Transverse colon (tissue), 4 donors: Measurements from ENCODE around the gene TPK1. TPM values are rescaled to one million over a fixed set of nuclear protein-coding genes. Genes with fewer than 3 reads are reported as not detected.

Experiments
- DNase-seq: peaks from one replicate; pipeline ENCODE4 v3.0.0-alpha.2; 2019
- H3K27ac ChIP-seq, 4 donors: fragments of 200-600 bp; sonication (generic); 2 replicates each; pipeline ENCODE4 v1.5.1; 2016 to 2018; ENCODE audit warnings: inconsistent platforms in 4 of 4
- H3K27me3 ChIP-seq: fragments of 200-600 bp; sonication (generic); 2 replicates; pipeline ENCODE4 v1.5.1; 2017; ENCODE audit warnings: inconsistent platforms
- H3K36me3 ChIP-seq, 4 donors: fragments of 200-600 bp; sonication (generic); 2 replicates each; pipeline ENCODE4 v1.5.1; 2017 to 2019; ENCODE audit warnings: inconsistent platforms in 4 of 4
- H3K4me1 ChIP-seq, 4 donors: fragments of 200-600 bp; sonication (generic); 2 replicates each; pipeline ENCODE4 v1.5.1; 2017 to 2020; ENCODE audit warnings: inconsistent platforms in 4 of 4
- H3K4me3 ChIP-seq, 4 donors: fragments of 200-600 bp; sonication (generic); 1 replicate in 1 of 4; 2 replicates in 3 of 4; pipeline versions ENCODE4 v1.5.1 to v1.6.1; 2017 to 2019; ENCODE audit warnings: inconsistent platforms in 4 of 4
- H3K9me3 ChIP-seq, 2 donors: fragments of 200-600 bp; sonication (generic); 2 replicates each; pipeline ENCODE4 v1.5.1; 2017 to 2019; ENCODE audit warnings: inconsistent platforms in 2 of 2
- EP300 ChIP-seq: sonication (generic); formaldehyde crosslinking; IDR thresholded peaks from one replicate; pipeline ENCODE4 v1.6.1; 2017; ENCODE audit warnings: antibody characterized with exemption, low read depth
- POLR2A ChIP-seq: fragments of 450-650 bp; IDR thresholded peaks from one replicate; pipeline ENCODE4 v1.6.1; 2016; ENCODE audit warnings: antibody characterized with exemption, mild to moderate bottlenecking, moderate library complexity
- POLR2AphosphoS5 ChIP-seq, 3 donors: sonication (generic); formaldehyde crosslinking; IDR thresholded peaks; one replicate each; pipeline ENCODE4 v1.6.1; 2016; ENCODE audit warnings: antibody characterized with exemption in 3 of 3
- WGBS, 2 donors: methylation state at CpG; one replicate each; pipeline ENCODE4 v1.1.5; 2018; ENCODE audit warnings: low coverage in 1 of 2; 5-methylcytosine and 5-hydroxymethylcytosine counted together
- in situ Hi-C, 4 donors: fragments of 200-750 bp; cut with MboI; loops; one replicate each; pipeline versions ENCODE4 v1.15.0 to v1.15.1; 2017; ENCODE audit warnings: low sequenced_read_pairs in 3 of 4, low pct_ligation_motif_present in 1 of 4, low pct_unique_long_range_greater_than_20kb in 1 of 4
- intact Hi-C: fragments of 100-400 bp; cut with DNase I; formaldehyde crosslinking; loops from one replicate; pipeline ENCODE4 v1.15.1; 2023; ENCODE audit warnings: low total_unique reads
- total RNA-seq, 4 donors: library from RNA; depleted of rRNA; stranded (reverse); fragments of >200 nt; gene quantifications; one replicate each; pipeline ENCODE4 v1.1.0, GENCODE V29; 2016
- TF ChIP-seq, protein P1 (sequence below), 5 experiments: fragments of 200-600 bp in 3 of 5; fragments of 450-650 bp in 2 of 5; sonication (generic) in 3 of 5; IDR thresholded peaks; 1 replicate in 2 of 5; 2 replicates in 3 of 5; pipeline ENCODE4 v1.5.1; 2016 to 2017; ENCODE audit warnings: antibody characterized with exemption in 5 of 5, inconsistent platforms in 3 of 5, mild to moderate bottlenecking in 2 of 5, moderate library complexity in 1 of 5

The TPK1 gene
- total RNA-seq, 4 donors from 2014 or later, result 1.4 to 17.3 (median 14.6) TPM

DNA sequence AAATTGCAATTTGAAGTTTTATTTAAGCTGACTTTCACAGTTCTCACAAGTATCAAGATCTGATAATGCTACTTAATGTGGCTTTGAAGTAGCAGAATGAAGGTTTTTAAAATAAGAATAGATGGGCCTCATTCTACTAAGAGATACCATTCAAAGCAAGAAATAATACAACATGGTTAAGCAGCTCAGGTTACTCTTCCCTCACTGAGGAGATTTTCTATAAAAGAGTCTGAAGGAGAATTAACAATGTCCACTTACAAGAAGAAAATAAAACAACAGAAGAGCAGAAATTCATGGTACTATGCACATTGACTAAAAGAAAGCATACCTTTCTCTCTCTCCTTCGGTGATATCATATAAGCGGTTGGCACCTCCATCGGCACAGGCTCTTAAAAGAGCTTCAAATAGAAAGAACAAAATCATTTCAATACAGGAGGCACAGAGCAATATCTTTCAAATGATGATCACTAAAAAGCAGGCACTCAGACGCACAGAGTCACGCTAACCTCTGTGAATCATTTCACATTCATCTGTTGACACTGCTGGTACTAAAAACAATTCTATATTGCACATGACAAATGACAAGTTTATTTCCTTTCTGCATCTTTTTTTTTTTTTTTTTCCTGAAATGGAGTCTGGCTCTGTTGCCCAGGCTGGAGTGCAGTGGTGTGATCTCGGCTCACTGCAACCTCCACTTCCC, 153.1 kb downstream of the TPK1 start:
- no peak for DNase-seq
- TF ChIP-seq POLR2A (no peak), POLR2AphosphoS5 (IDR thresholded peaks at IDR 0.05) (no peak), EP300 (no peak)
- H3K36me3 ChIP-seq, result peaks cover 0 to 2% (median 0%) of the 10 kb centered on the region in 4 donors
- no peaks in the 10 kb centered on the region for H3K9me3 ChIP-seq
- H3K4me3 ChIP-seq, result no peak overlapping the region
- no peaks in the 10 kb centered on the region for H3K27me3 ChIP-seq
- in situ Hi-C loops (no loop called here), intact Hi-C loops (no loop called here)
- 79 to 94% methylated on average over 5 to 6 of the region's 6 CpGs for WGBS, 2 donors
- no peak overlapping the region for H3K27ac ChIP-seq
- H3K4me1 ChIP-seq, result no peaks in the 10 kb centered on the region

GRCh38 chr7:144676492-144676891, 159.4 kb downstream of the TPK1 start:
- in situ Hi-C loops (no loop called here), intact Hi-C loops (no loop called here)
- TF ChIP-seq EP300 (no peak), POLR2AphosphoS5 (IDR thresholded peaks at IDR 0.05) (no peak), POLR2A (no peak)
- TF ChIP-seq, protein P1, sequence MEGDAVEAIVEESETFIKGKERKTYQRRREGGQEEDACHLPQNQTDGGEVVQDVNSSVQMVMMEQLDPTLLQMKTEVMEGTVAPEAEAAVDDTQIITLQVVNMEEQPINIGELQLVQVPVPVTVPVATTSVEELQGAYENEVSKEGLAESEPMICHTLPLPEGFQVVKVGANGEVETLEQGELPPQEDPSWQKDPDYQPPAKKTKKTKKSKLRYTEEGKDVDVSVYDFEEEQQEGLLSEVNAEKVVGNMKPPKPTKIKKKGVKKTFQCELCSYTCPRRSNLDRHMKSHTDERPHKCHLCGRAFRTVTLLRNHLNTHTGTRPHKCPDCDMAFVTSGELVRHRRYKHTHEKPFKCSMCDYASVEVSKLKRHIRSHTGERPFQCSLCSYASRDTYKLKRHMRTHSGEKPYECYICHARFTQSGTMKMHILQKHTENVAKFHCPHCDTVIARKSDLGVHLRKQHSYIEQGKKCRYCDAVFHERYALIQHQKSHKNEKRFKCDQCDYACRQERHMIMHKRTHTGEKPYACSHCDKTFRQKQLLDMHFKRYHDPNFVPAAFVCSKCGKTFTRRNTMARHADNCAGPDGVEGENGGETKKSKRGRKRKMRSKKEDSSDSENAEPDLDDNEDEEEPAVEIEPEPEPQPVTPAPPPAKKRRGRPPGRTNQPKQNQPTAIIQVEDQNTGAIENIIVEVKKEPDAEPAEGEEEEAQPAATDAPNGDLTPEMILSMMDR (IDR thresholded peaks at IDR 0.05), result no peak
- Histone ChIP-seq H3K27me3 (no peaks in the 10 kb centered on the region), H3K36me3 (no peaks in the 10 kb centered on the region), H3K27ac (no peak overlapping the region), H3K4me3 (no peak overlapping the region), H3K4me1 (no peaks in the 10 kb centered on the region), H3K9me3 (no peaks in the 10 kb centered on the region)
- no peak for DNase-seq
- 81 to 89% methylated on average over 5 of the region's 5 CpGs for WGBS, 2 donors

DNA sequence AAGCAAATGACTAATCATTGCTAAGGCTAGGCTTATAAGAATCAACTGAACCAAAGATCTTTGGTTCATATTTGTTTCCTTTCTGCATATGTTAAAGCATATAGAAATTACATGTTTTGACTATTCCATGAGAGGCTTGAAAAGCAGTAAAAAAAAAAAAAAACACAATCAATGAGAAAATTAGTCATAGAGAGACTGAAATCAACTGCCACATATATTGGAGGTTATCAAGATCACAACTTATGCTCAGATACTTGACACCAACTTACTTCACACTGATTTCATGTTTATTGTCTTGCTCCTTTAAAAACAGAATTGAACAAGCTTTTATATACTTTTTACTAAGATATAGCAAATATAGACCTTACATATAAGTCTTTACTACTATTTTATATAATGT, 161.3 kb downstream of the TPK1 start:
- H3K27me3 ChIP-seq, result no peaks in the 10 kb centered on the region
- H3K4me3 ChIP-seq, result no peak overlapping the region
- DNase-seq, result no peak
- H3K27ac ChIP-seq, result no peak overlapping the region
- no peaks in the 10 kb centered on the region for H3K9me3 ChIP-seq
- intact Hi-C loops (no loop called here), in situ Hi-C loops (no loop called here)
- TF ChIP-seq POLR2A, result no peak
- TF ChIP-seq, protein P1 (IDR thresholded peaks at IDR 0.05), result no peak
- no peak for TF ChIP-seq POLR2AphosphoS5 (IDR thresholded peaks at IDR 0.05)
- TF ChIP-seq EP300, result no peak
- H3K36me3 ChIP-seq, result no peaks in the 10 kb centered on the region
- H3K4me1 ChIP-seq, result no peaks in the 10 kb centered on the region

DNA sequence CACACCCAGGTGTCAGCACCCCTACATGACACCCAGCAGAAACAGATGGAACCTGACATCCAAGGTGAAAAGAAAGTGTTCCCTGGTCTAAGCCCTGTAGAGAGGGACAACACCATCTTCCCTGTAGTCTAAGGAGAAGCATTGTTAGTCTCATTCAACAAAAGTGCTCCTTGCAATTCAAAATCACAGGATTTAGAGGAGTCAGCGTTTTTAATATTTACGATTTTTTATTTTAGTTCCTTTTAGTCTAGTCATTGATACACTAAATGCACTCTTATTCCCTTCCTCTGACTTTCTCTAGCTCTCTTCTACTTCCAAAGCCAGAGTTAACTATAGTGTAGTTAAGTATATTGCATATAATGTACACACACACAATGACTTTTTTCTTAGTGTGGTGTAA, 163.0 kb downstream of the TPK1 start:
- 88 to 93% methylated on average over 2 of the region's 2 CpGs for WGBS, 2 donors
- intact Hi-C loops (no loop called here), in situ Hi-C loops (no loop called here)
- no peak overlapping the region for H3K27ac ChIP-seq
- no peaks in the 10 kb centered on the region for H3K9me3 ChIP-seq
- TF ChIP-seq POLR2A, result no peak
- TF ChIP-seq, protein P1 (IDR thresholded peaks at IDR 0.05), result no peak
- no peak for TF ChIP-seq POLR2AphosphoS5 (IDR thresholded peaks at IDR 0.05)
- H3K27me3 ChIP-seq, result no peaks in the 10 kb centered on the region
- no peaks in the 10 kb centered on the region for H3K36me3 ChIP-seq
- no peaks in the 10 kb centered on the region for H3K4me1 ChIP-seq
- no peak for DNase-seq
- no peak overlapping the region for H3K4me3 ChIP-seq

DNA sequence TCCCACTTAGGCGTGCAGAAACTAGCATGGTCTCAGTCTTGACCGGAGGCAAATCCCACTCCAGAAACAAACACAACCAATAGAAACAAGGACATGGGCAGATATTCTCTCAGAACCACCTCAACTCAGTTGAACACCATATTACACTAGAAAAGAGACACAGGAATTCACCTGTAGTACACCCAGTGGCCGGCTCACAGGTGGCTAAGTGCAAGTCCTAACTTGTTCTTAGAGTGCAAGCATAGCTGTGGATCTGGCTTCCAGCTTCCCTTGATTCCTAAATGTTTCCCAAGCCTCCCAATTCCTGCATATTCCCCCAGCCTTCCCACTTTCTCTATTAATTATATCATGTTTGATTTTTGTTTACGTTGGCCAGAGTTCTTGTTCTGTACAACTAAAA, 164.4 kb downstream of the TPK1 start:
- in situ Hi-C loops, result no loop called here

More for the DNA sequence above, 164.4 kb downstream of the TPK1 start:
- intact Hi-C loops, result no loop called here
- H3K4me3 ChIP-seq, result no peak overlapping the region
- H3K27ac ChIP-seq, result no peak overlapping the region
- no peak for DNase-seq
- no peaks in the 10 kb centered on the region for H3K4me1 ChIP-seq
- H3K9me3 ChIP-seq, result no peaks in the 10 kb centered on the region
- WGBS, 2 donors, result 85 to 88% methylated on average over 2 to 4 of the region's 4 CpGs
- TF ChIP-seq, protein P1 (IDR thresholded peaks at IDR 0.05), result no peak
- no peak for TF ChIP-seq POLR2A
- TF ChIP-seq EP300, result no peak
- TF ChIP-seq POLR2AphosphoS5 (IDR thresholded peaks at IDR 0.05), result no peak
- H3K27me3 ChIP-seq, result no peaks in the 10 kb centered on the region
- no peaks in the 10 kb centered on the region for H3K36me3 ChIP-seq
